Activated CD8-positive, alpha-beta T cell treated with anti-CD3 and anti-CD28 coated beads for 36 hours (primary cell): Measurements from ENCODE around the gene SLC38A10. TPM values are rescaled to one million over a fixed set of nuclear protein-coding genes. Genes with fewer than 3 reads are reported as not detected.

Experiments
- ATAC-seq: fragments of 200-7000 bp; cut with Tn5 transposase; one replicate; pipeline ENCODE4 v1.10.0; 2021; ENCODE audit warnings: mild to moderate bottlenecking, moderate library complexity
- CTCF ChIA-PET: fragments of 350-600 bp; sonication (Branson Sonifier 250); formaldehyde crosslinking; loops from one replicate; lab custom pipeline; 2021; ENCODE audit warnings: antibody characterized with exemption; lab: Charles Lee
- POLR2A ChIA-PET: fragments of 350-600 bp; sonication (Branson Sonifier 250); formaldehyde crosslinking; loops from one replicate; lab custom pipeline; 2021; ENCODE audit warnings: antibody characterized with exemption; lab: Charles Lee
- DNase-seq: peaks from one replicate; pipeline ENCODE4 v3.0.0-alpha.2; 2020
- H3K27ac Mint-ChIP-seq: one replicate; pipeline ENCODE4 v1.8.0; 2021; ENCODE audit warnings: mild to moderate bottlenecking, mixed read lengths
- H3K27me3 Mint-ChIP-seq: one replicate; pipeline ENCODE4 v1.8.0; 2021; ENCODE audit warnings: mixed read lengths
- H3K36me3 Mint-ChIP-seq: one replicate; pipeline ENCODE4 v1.8.0; 2021; ENCODE audit warnings: low read depth, mixed read lengths
- H3K4me1 Mint-ChIP-seq: one replicate; pipeline ENCODE4 v1.8.0; 2021; ENCODE audit warnings: low read depth, mixed read lengths
- H3K4me3 Mint-ChIP-seq: one replicate; pipeline ENCODE4 v1.8.0; 2021; ENCODE audit warnings: mild to moderate bottlenecking, moderate library complexity, mixed read lengths
- H3K9me3 Mint-ChIP-seq: one replicate; pipeline ENCODE4 v1.8.0; 2021; ENCODE audit warnings: mixed read lengths
- intact Hi-C: fragments of 100-400 bp; cut with micrococcal nuclease; formaldehyde crosslinking; loops from one replicate; pipeline ENCODE4 v1.10.0; 2022
- total RNA-seq, 2 experiments: library from RNA; stranded (reverse); gene quantifications; one replicate each; pipeline ENCODE4 v1.2.3, GENCODE V29; 2021
- TF ChIP-seq, protein P1 (sequence below): fragments of 200-600 bp; IDR thresholded peaks from one replicate; pipeline ENCODE4 v1.8.0; 2022; ENCODE audit warnings: antibody characterized with exemption, mild to moderate bottlenecking

Gene SLC38A10
- total RNA-seq, 2 experiments from 2014 or later: 42.7 to 45.4 TPM

DNA sequence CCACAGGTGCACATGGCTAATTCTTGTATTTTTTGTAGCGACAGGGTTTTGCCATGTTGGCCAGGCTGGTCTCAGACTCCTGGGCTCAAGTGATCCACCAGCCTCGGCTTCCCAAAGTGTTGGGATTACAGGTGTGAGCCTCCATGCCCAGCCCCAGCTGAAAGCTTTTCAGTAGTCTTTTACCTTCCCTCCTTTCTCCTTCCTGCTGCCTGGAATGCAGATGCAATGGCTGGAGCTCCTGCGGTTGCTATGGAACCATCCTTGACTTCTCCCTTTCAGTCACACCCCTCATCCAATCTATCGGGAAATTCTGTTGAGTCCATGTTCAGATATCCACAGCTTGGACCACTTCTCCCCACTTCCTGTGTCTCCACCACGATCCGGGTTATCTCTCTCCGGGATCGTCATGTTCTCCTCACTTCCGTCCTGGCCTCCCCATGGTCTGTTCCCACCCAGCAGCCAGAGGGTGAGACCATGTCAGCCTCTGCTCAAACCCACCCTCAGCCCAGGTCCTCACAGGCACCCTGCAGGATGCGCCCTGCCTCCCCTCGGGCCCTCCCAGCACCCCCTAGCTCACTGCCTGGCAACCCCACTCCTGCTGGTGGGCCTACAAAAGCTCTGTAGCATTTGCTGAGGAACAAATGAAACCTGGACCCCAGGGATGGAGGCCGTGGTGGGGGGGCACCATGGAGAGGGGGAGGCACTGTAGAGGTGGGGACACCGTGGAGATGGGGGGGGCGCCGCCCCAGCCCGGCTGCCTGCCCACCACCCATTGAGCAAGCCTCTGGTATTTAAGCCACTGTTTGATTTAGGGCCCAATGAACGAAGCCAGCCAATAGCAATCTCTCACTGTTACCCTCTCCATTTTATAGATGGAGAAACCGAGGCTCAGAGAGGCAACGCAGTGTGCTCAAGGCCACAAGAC lies 12.8 kb upstream of the SLC38A10 start:
- ATAC-seq (no peak), DNase-seq (no peak)
- ChIA-PET CTCF (interaction anchor here (1.2 kb wide), 1 partner anchor 177 kb away, joined by 3 read pairs; no protein-coding TSS in a partner anchor), POLR2A (no interaction called here)
- Mint-ChIP-seq H3K9me3 (no peaks in the 10 kb centered on the region), H3K36me3 (no peaks in the 10 kb centered on the region), H3K4me1 (peaks cover 4% of the 10 kb centered on the region), H3K4me3 (no peak overlapping the region), H3K27me3 (peaks cover 3% of the 10 kb centered on the region), H3K27ac (no peak overlapping the region)
- TF ChIP-seq, protein P1, sequence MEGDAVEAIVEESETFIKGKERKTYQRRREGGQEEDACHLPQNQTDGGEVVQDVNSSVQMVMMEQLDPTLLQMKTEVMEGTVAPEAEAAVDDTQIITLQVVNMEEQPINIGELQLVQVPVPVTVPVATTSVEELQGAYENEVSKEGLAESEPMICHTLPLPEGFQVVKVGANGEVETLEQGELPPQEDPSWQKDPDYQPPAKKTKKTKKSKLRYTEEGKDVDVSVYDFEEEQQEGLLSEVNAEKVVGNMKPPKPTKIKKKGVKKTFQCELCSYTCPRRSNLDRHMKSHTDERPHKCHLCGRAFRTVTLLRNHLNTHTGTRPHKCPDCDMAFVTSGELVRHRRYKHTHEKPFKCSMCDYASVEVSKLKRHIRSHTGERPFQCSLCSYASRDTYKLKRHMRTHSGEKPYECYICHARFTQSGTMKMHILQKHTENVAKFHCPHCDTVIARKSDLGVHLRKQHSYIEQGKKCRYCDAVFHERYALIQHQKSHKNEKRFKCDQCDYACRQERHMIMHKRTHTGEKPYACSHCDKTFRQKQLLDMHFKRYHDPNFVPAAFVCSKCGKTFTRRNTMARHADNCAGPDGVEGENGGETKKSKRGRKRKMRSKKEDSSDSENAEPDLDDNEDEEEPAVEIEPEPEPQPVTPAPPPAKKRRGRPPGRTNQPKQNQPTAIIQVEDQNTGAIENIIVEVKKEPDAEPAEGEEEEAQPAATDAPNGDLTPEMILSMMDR: no peak
- intact Hi-C loops: no loop called here

GRCh38 chr17:81306898-81307510 lies 11.9 kb upstream of the SLC38A10 start:
- H3K4me1 Mint-ChIP-seq: peaks cover 4% of the 10 kb centered on the region
- DNase-seq (no peak), ATAC-seq (no peak)
- peaks cover 3% of the 10 kb centered on the region for H3K27me3 Mint-ChIP-seq
- intact Hi-C loops: no loop called here
- H3K4me3 Mint-ChIP-seq: no peak overlapping the region
- H3K36me3 Mint-ChIP-seq: no peaks in the 10 kb centered on the region
- no peaks in the 10 kb centered on the region for H3K9me3 Mint-ChIP-seq
- ChIA-PET POLR2A (no interaction called here), CTCF (interaction anchor here (1.2 kb wide), 1 partner anchor 178 kb away, joined by 3 read pairs; no protein-coding TSS in a partner anchor)
- H3K27ac Mint-ChIP-seq: no peak overlapping the region
- TF ChIP-seq, protein P1: no peak

GRCh38 chr17:81306491-81306890 lies 11.4 kb upstream of the SLC38A10 start:
- Mint-ChIP-seq H3K36me3 (no peaks in the 10 kb centered on the region), H3K4me3 (no peak overlapping the region)
- CTCF ChIA-PET: interaction anchor here (1.8 kb wide), 1 partner anchor 15 kb away, joined by 5 read pairs; no protein-coding TSS in a partner anchor

GRCh38 chr17:81305051-81305630 lies 10.0 kb upstream of the SLC38A10 start:
- Mint-ChIP-seq H3K36me3 (no peaks in the 10 kb centered on the region), H3K4me1 (peaks cover 4% of the 10 kb centered on the region), H3K27ac (no peak overlapping the region), H3K4me3 (no peak overlapping the region), H3K9me3 (no peaks in the 10 kb centered on the region), H3K27me3 (peaks cover 3% of the 10 kb centered on the region)
- no peak for ATAC-seq
- CTCF ChIA-PET: interaction anchor here (1.8 kb wide), 1 partner anchor 14 kb away, joined by 5 read pairs; no protein-coding TSS in a partner anchor
- DNase-seq: no peak
- intact Hi-C loops: no loop called here
- POLR2A ChIA-PET: interaction anchor here (0.6 kb wide), 1 partner anchor 13 kb away, joined by 4 read pairs; no protein-coding TSS in a partner anchor
- TF ChIP-seq, protein P1: no peak

More at GRCh38 chr17:81306491-81306890, 11.4 kb upstream of the SLC38A10 start:
- no peak overlapping the region for H3K27ac Mint-ChIP-seq
- peaks cover 3% of the 10 kb centered on the region for H3K27me3 Mint-ChIP-seq
- H3K9me3 Mint-ChIP-seq: no peaks in the 10 kb centered on the region
- intact Hi-C loops: no loop called here
- H3K4me1 Mint-ChIP-seq: peaks cover 4% of the 10 kb centered on the region
- no peak for DNase-seq
- ATAC-seq: no peak
- TF ChIP-seq, protein P1: no peak
- POLR2A ChIA-PET: interaction anchor here (0.7 to 0.8 kb wide), 2 partner anchors 10 to 71 kb away, joined by 3 read pairs; no protein-coding TSS in a partner anchor
